Measurements from ENCODE around the gene CUL4A.

- TF ChIP-seq EZH2phosphoT487 (IDR thresholded peaks at IDR 0.05; ENCODE audit: borderline replicate concordance, low read depth) (no peak), CTCF (IDR thresholded peaks at IDR 0.05) (no peak), POLR2AphosphoS5 (IDR thresholded peaks at IDR 0.05; ENCODE audit: low read depth, low read length) (no peak), NRF1 (IDR thresholded peaks at IDR 0.05; ENCODE audit: low read depth, low read length) (no peak), CHD2 (IDR thresholded peaks at IDR 0.05; ENCODE audit: low read length, partially characterized antibody) (no peak), USF1 (IDR thresholded peaks at IDR 0.05; ENCODE audit: borderline replicate concordance, low read depth) (no peak), EP300 (IDR thresholded peaks at IDR 0.05; ENCODE audit: borderline replicate concordance in 1 of 2, low read depth in 1 of 2, low read length in 1 of 2) (no peak), YY1 (IDR thresholded peaks at IDR 0.05; ENCODE audit: low read depth) (no peak), JUND (IDR thresholded peaks at IDR 0.05) (no peak)
These were observed 5.7 kb upstream of the CUL4A start for GRCh38 chr13:113203507-113204377.
